Sigmoid colon (tissue), 4 donors: Measurements from ENCODE around the gene SNTB2.

ENCODE experiments used
- POLR2A ChIP-seq, 2 donors: fragments of 450-650 bp; IDR thresholded peaks; one replicate each; pipeline ENCODE4 v1.6.1; 2016; ENCODE audit warnings: antibody characterized with exemption in 2 of 2, mild to moderate bottlenecking in 2 of 2, moderate library complexity in 2 of 2
- POLR2AphosphoS5 ChIP-seq, 4 donors: sonication (generic); formaldehyde crosslinking; IDR thresholded peaks; one replicate each; pipeline ENCODE4 v1.6.1; 2017; ENCODE audit warnings: antibody characterized with exemption in 4 of 4
- TF ChIP-seq, protein P1 (sequence below), 4 experiments: fragments of 450-650 bp in 3 of 4; fragments of 200-600 bp in 1 of 4; IDR thresholded peaks; one replicate each; pipeline ENCODE4 v1.5.1; 2016 to 2019; ENCODE audit warnings: antibody characterized with exemption in 4 of 4, mild to moderate bottlenecking in 3 of 4, moderate library complexity in 2 of 4

DNA sequence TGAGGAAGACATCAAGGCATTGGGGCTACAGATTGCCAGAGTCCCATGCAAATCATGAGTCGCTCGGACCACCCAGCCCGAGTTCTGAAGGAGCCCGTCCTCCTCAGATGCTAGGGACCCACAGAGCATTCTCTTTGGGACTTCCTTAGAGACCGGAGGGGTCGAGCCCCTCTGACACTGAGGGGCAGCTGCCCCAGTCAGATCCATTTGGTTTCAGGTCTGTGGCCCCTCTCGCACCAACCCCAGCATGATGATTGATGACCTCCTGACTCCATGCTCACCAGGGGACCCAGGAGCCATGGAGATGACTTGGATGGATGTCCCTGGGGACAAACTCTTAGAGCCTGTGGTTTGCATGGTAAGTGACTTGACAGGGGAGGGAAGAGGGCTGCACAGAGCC, 135.4 kb downstream of the SNTB2 start:
- TF ChIP-seq, protein P1, sequence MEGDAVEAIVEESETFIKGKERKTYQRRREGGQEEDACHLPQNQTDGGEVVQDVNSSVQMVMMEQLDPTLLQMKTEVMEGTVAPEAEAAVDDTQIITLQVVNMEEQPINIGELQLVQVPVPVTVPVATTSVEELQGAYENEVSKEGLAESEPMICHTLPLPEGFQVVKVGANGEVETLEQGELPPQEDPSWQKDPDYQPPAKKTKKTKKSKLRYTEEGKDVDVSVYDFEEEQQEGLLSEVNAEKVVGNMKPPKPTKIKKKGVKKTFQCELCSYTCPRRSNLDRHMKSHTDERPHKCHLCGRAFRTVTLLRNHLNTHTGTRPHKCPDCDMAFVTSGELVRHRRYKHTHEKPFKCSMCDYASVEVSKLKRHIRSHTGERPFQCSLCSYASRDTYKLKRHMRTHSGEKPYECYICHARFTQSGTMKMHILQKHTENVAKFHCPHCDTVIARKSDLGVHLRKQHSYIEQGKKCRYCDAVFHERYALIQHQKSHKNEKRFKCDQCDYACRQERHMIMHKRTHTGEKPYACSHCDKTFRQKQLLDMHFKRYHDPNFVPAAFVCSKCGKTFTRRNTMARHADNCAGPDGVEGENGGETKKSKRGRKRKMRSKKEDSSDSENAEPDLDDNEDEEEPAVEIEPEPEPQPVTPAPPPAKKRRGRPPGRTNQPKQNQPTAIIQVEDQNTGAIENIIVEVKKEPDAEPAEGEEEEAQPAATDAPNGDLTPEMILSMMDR (IDR thresholded peaks at IDR 0.05) = no peak
- no peak for TF ChIP-seq POLR2A (IDR thresholded peaks at IDR 0.05)
- no peak for TF ChIP-seq POLR2AphosphoS5 (IDR thresholded peaks at IDR 0.05)
